ENCODE data around the gene NKAP.

DNA sequence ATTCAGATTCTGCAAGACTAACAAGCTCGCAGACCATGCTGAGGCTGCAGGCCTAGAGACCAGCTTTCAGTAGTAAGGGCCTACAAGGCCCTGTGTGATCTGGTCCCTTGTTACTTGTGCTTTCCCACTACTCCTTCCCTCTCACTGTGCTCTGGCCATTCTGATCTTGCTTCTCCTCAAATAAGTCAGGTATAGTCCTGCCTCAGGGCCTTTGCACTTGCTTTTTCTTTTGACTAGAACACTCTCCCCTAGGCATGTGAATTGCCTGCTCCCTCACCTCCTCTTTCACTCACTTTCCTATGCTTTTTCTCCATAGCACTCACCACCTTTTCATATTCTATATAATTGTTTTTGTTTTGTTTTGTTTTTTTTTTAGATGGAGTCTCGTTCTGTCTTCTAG lies 25.7 kb downstream of the NKAP start:
- TF ChIP-seq, protein P1, sequence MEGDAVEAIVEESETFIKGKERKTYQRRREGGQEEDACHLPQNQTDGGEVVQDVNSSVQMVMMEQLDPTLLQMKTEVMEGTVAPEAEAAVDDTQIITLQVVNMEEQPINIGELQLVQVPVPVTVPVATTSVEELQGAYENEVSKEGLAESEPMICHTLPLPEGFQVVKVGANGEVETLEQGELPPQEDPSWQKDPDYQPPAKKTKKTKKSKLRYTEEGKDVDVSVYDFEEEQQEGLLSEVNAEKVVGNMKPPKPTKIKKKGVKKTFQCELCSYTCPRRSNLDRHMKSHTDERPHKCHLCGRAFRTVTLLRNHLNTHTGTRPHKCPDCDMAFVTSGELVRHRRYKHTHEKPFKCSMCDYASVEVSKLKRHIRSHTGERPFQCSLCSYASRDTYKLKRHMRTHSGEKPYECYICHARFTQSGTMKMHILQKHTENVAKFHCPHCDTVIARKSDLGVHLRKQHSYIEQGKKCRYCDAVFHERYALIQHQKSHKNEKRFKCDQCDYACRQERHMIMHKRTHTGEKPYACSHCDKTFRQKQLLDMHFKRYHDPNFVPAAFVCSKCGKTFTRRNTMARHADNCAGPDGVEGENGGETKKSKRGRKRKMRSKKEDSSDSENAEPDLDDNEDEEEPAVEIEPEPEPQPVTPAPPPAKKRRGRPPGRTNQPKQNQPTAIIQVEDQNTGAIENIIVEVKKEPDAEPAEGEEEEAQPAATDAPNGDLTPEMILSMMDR (IDR thresholded peaks at IDR 0.05): no peak
- TF ChIP-seq POLR2A (IDR thresholded peaks at IDR 0.05): no peak
